GM12872 (cell line): ENCODE data around the gene TCERG1L.

Experiments used
- CTCF ChIP-seq: IDR thresholded peaks from 3 replicates; pipeline ENCODE4 v1.5.1; 2011; ENCODE audit warnings: low read depth, mild to moderate bottlenecking, low read length, moderate library complexity; ENCODE audit not compliant: insufficient read depth

Gene TCERG1L

GRCh38 chr10:131230641-131231322 lies 80.7 kb downstream of the TCERG1L start:
- TF ChIP-seq CTCF = no peak

GRCh38 chr10:131230166-131230565 lies 81.4 kb downstream of the TCERG1L start:
- TF ChIP-seq CTCF = no peak

GRCh38 chr10:131227163-131227740 lies 84.3 kb downstream of the TCERG1L start:
- TF ChIP-seq CTCF = no peak

- no peak for TF ChIP-seq CTCF
Observed at GRCh38 chr10:131226446-131227162, 84.9 kb downstream of the TCERG1L start.

GRCh38 chr10:131224106-131224505 lies 87.4 kb downstream of the TCERG1L start:
- no peak for TF ChIP-seq CTCF

GRCh38 chr10:131223422-131223821 lies 88.1 kb downstream of the TCERG1L start:
- TF ChIP-seq CTCF = no peak

GRCh38 chr10:131222986-131223385 lies 88.5 kb downstream of the TCERG1L start:
- no peak for TF ChIP-seq CTCF
